LoVo (cell line): ENCODE measurements around the gene HOXB3.

Experiments
- DNase-seq: peaks from one replicate; pipeline ENCODE4 v3.0.0-alpha.2; 2016; ENCODE audit warnings: low spot score

The HOXB3 gene

GRCh38 chr17:48586355-48587258 is 3.4 kb downstream of the HOXB3 start:
- no peak for DNase-seq

GRCh38 chr17:48584223-48584741 is 5.8 kb downstream of the HOXB3 start:
- no peak for DNase-seq

- no peak for DNase-seq
Measured at GRCh38 chr17:48583708-48584222, 6.3 kb downstream of the HOXB3 start.

- DNase-seq: no peak
Measured at GRCh38 chr17:48582750-48583069, 7.3 kb downstream of the HOXB3 start.

GRCh38 chr17:48579760-48580554 is 10.1 kb downstream of the HOXB3 start:
- DNase-seq: no peak

- no peak for DNase-seq
Measured at GRCh38 chr17:48579471-48579759, 10.6 kb downstream of the HOXB3 start.

- DNase-seq: no peak
Measured at GRCh38 chr17:48578616-48579470, 11.2 kb downstream of the HOXB3 start.

- DNase-seq: no peak
Measured at GRCh38 chr17:48577946-48578615, 12.0 kb downstream of the HOXB3 start, which contains the start of gene HOXB4. TSS of gene HOXB4 (minus strand) at chr17:48578350. CDS start at chr17:48578319, 31 bp downstream.

GRCh38 chr17:48577330-48577945 is 12.6 kb downstream of the HOXB3 start:
- DNase-seq: peak; percentile 52

- no peak for DNase-seq
Measured at GRCh38 chr17:48576479-48577309, 13.3 kb downstream of the HOXB3 start.

GRCh38 chr17:48575673-48576478 is 14.2 kb downstream of the HOXB3 start:
- no peak for DNase-seq

GRCh38 chr17:48575066-48575582 is 14.9 kb downstream of the HOXB3 start:
- DNase-seq: no peak

- no peak for DNase-seq
Measured at GRCh38 chr17:48574505-48575065, 15.5 kb downstream of the HOXB3 start.

GRCh38 chr17:48571826-48572417 is 18.1 kb downstream of the HOXB3 start:
- no peak for DNase-seq

GRCh38 chr17:48571024-48571818 is 18.8 kb downstream of the HOXB3 start:
- DNase-seq: no peak

- DNase-seq: no peak
Measured at GRCh38 chr17:48570325-48571023, 19.6 kb downstream of the HOXB3 start.
